Skeletal muscle satellite cell (primary cell): ENCODE results near the gene SELENON.

ENCODE experiments used
- H3K27me3 ChIP-seq: 2 replicates; pipeline ENCODE4 v1.7.0; 2013; ENCODE audit warnings: low read length; ENCODE audit not compliant: control insufficient read depth, insufficient read depth
- H3K36me3 ChIP-seq: 2 replicates; pipeline ENCODE4 v1.7.0; 2013; ENCODE audit warnings: mild to moderate bottlenecking, control low read depth, low read length; ENCODE audit not compliant: insufficient read depth
- H3K4me1 ChIP-seq: 2 replicates; pipeline ENCODE4 v1.7.0; 2013; ENCODE audit warnings: low read length; ENCODE audit not compliant: control insufficient read depth, insufficient read depth
- H3K4me2 ChIP-seq: 2 replicates; pipeline ENCODE4 v1.7.0; 2013; ENCODE audit warnings: mild to moderate bottlenecking, low read length
- H3K4me3 ChIP-seq: 2 replicates; pipeline ENCODE4 v1.7.0; 2013; ENCODE audit warnings: low read length
- H3K9ac ChIP-seq: 2 replicates; pipeline ENCODE4 v1.7.0; 2013; ENCODE audit warnings: mild to moderate bottlenecking, low read depth, low read length, moderate library complexity
- H3K9me3 ChIP-seq: replicated peaks from 2 replicates; pipeline ENCODE4 v1.7.0; 2013; ENCODE audit warnings: mild to moderate bottlenecking, control low read depth, low read length

Gene SELENON

GRCh38 chr1:25785333-25786067 lies 14.5 kb upstream of the SELENON start:
- Histone ChIP-seq H3K4me2 (no peak overlapping the region), H3K4me3 (no peak overlapping the region), H3K9me3 (no peaks in the 10 kb centered on the region), H3K4me1 (peaks cover 10% of the 10 kb centered on the region), H3K36me3 (no peaks in the 10 kb centered on the region), H3K9ac (no peak overlapping the region), H3K27me3 (peaks cover 54% of the 10 kb centered on the region)

GRCh38 chr1:25786887-25787759 lies 12.9 kb upstream of the SELENON start:
- Histone ChIP-seq H3K36me3 (no peaks in the 10 kb centered on the region), H3K4me2 (no peak overlapping the region), H3K4me3 (no peak overlapping the region), H3K27me3 (peaks cover 68% of the 10 kb centered on the region), H3K9ac (no peak overlapping the region), H3K4me1 (peaks cover 10% of the 10 kb centered on the region), H3K9me3 (no peaks in the 10 kb centered on the region)

GRCh38 chr1:25787760-25788166 lies 12.2 kb upstream of the SELENON start:
- H3K4me3 ChIP-seq = no peak overlapping the region
- H3K27me3 ChIP-seq = peaks cover 62% of the 10 kb centered on the region
- no peaks in the 10 kb centered on the region for H3K36me3 ChIP-seq
- H3K4me1 ChIP-seq = peaks cover 10% of the 10 kb centered on the region
- H3K9me3 ChIP-seq = no peaks in the 10 kb centered on the region
- no peak overlapping the region for H3K9ac ChIP-seq
- H3K4me2 ChIP-seq = no peak overlapping the region

GRCh38 chr1:25790472-25790871 lies 9.5 kb upstream of the SELENON start:
- H3K27me3 ChIP-seq = peaks cover 55% of the 10 kb centered on the region
- H3K4me1 ChIP-seq = peaks cover 10% of the 10 kb centered on the region
- H3K36me3 ChIP-seq = no peaks in the 10 kb centered on the region
- H3K9me3 ChIP-seq = no peaks in the 10 kb centered on the region
- no peak overlapping the region for H3K4me2 ChIP-seq
- H3K4me3 ChIP-seq = no peak overlapping the region
- no peak overlapping the region for H3K9ac ChIP-seq

GRCh38 chr1:25792115-25792514 lies 7.9 kb upstream of the SELENON start:
- Histone ChIP-seq H3K9ac (no peak overlapping the region), H3K27me3 (peaks cover 52% of the 10 kb centered on the region), H3K36me3 (no peaks in the 10 kb centered on the region), H3K4me3 (no peak overlapping the region), H3K4me1 (peaks cover 8% of the 10 kb centered on the region), H3K9me3 (no peaks in the 10 kb centered on the region), H3K4me2 (no peak overlapping the region)

GRCh38 chr1:25793585-25794170 lies 6.3 kb upstream of the SELENON start:
- Histone ChIP-seq H3K9ac (no peak overlapping the region), H3K36me3 (no peaks in the 10 kb centered on the region), H3K4me2 (no peak overlapping the region), H3K27me3 (peaks cover 47% of the 10 kb centered on the region), H3K4me3 (no peak overlapping the region), H3K4me1 (no peaks in the 10 kb centered on the region), H3K9me3 (no peaks in the 10 kb centered on the region)

- no peak overlapping the region for H3K4me3 ChIP-seq
- no peaks in the 10 kb centered on the region for H3K9me3 ChIP-seq
- H3K4me2 ChIP-seq = no peak overlapping the region
- H3K4me1 ChIP-seq = no peaks in the 10 kb centered on the region
- no peak overlapping the region for H3K9ac ChIP-seq
- no peaks in the 10 kb centered on the region for H3K36me3 ChIP-seq
- H3K27me3 ChIP-seq = peaks cover 43% of the 10 kb centered on the region
Measured at GRCh38 chr1:25794325-25794724, 5.7 kb upstream of the SELENON start.

- Histone ChIP-seq H3K4me3 (no peak overlapping the region), H3K27me3 (peaks cover 34% of the 10 kb centered on the region), H3K4me1 (no peaks in the 10 kb centered on the region), H3K9me3 (no peaks in the 10 kb centered on the region), H3K9ac (no peak overlapping the region), H3K36me3 (no peaks in the 10 kb centered on the region), H3K4me2 (no peak overlapping the region)
Measured at GRCh38 chr1:25795211-25795610, 4.8 kb upstream of the SELENON start.

GRCh38 chr1:25795946-25796810 lies 3.8 kb upstream of the SELENON start:
- Histone ChIP-seq H3K9ac (no peak overlapping the region), H3K36me3 (no peaks in the 10 kb centered on the region), H3K4me1 (peaks cover 6% of the 10 kb centered on the region), H3K9me3 (no peaks in the 10 kb centered on the region), H3K27me3 (peaks cover 25% of the 10 kb centered on the region), H3K4me3 (no peak overlapping the region), H3K4me2 (no peak overlapping the region)

- Histone ChIP-seq H3K4me1 (peaks cover 7% of the 10 kb centered on the region), H3K4me3 (no peak overlapping the region), H3K36me3 (no peaks in the 10 kb centered on the region), H3K9me3 (no peaks in the 10 kb centered on the region), H3K4me2 (no peak overlapping the region), H3K27me3 (peaks cover 18% of the 10 kb centered on the region), H3K9ac (no peak overlapping the region)
Measured at GRCh38 chr1:25796811-25797458, 3.1 kb upstream of the SELENON start.
